ENCODE data around the gene JAZF1. TPM values are rescaled to one million over a fixed set of nuclear protein-coding genes. Genes with fewer than 3 reads are reported as not detected.

JAZF1 gene
- total and polyA plus RNA-seq, 4 donors, result 5.2 to 16.5 (median 10.7) TPM

DNA sequence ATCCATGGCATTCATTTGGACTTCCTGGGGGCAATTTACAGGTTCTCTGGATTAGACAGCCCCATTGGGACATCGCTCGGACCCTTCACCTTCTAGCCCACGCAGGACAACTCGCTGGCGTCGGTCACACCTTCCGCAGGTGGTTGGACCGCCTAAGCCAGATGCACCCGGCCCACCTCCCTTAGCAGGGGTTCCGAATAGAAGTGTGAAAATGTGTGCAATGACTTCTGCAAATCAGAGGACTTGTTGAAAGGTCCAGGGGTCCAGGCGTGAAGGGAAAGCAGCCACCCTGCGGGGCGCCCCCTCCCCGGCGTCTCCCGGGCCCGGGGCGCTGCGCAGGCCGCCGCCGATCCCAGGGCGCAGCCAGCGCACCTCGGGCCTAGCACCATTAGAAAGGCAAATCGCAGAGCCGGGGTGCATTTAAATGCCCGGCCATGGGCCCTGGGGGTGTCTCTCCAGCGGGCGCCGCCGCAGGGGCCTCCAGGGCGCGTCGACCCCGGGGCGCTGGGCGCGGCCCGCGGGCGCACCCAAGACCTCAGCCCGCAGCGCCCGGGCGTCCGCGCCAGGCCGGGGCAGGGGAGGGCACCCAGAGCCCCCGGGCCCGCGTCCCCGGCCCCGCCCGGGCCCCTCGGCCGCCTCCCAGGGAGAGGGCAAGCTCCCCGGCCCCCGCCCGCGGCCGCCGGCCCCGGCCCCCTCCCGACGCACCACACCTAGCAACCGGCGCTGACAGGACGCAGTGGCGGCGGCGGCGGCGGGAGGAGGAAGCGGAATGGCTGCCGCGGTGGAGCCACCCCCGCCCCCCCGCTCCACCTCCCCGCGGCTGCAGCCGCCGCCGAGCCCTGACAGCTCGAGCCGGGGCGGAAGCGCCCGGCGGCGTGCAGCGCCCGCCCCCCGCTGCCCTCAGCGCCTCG is 1.2 kb downstream of the JAZF1 start:
- Histone ChIP-seq H3K9ac (ENCODE audit: insufficient read depth in 1 of 2, low read length in 2 of 2) (peak overlapping the region; percentile 12 to 38), H3K27me3 (ENCODE audit: control insufficient read depth in 3 of 3, insufficient read depth in 3 of 3, low read length in 2 of 3) (no peaks in the 10 kb centered on the region), H3K36me3 (ENCODE audit: control insufficient read depth in 4 of 4, insufficient read depth in 4 of 4, low read length in 4 of 4) (peaks cover 0 to 2% (median 0%) of the 10 kb centered on the region in 4 donors), H3K4me3 (peak overlapping the region; percentile 72), H3K27ac (ENCODE audit: low read depth in 1 of 2, low read length in 1 of 2) (peak overlapping the region; percentile 88 to 91), H3K9me3 (ENCODE audit: control insufficient read depth in 4 of 4, insufficient read depth in 3 of 4, low read length in 3 of 4) (no peaks in the 10 kb centered on the region), H3K4me1 (ENCODE audit: control insufficient read depth in 5 of 5, insufficient read depth in 5 of 5, low read length in 5 of 5) (peaks cover 2 to 11% (median 3%) of the 10 kb centered on the region in 5 donors)
- DNase-seq, result peak; percentile 48 to 61 (median 56)
- 2 to 7% methylated on average over 38 to 96 of the region's 96 CpGs for WGBS, 2 donors
- TF ChIP-seq, protein P1, sequence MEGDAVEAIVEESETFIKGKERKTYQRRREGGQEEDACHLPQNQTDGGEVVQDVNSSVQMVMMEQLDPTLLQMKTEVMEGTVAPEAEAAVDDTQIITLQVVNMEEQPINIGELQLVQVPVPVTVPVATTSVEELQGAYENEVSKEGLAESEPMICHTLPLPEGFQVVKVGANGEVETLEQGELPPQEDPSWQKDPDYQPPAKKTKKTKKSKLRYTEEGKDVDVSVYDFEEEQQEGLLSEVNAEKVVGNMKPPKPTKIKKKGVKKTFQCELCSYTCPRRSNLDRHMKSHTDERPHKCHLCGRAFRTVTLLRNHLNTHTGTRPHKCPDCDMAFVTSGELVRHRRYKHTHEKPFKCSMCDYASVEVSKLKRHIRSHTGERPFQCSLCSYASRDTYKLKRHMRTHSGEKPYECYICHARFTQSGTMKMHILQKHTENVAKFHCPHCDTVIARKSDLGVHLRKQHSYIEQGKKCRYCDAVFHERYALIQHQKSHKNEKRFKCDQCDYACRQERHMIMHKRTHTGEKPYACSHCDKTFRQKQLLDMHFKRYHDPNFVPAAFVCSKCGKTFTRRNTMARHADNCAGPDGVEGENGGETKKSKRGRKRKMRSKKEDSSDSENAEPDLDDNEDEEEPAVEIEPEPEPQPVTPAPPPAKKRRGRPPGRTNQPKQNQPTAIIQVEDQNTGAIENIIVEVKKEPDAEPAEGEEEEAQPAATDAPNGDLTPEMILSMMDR (IDR thresholded peaks at IDR 0.05; ENCODE audit: control extremely low read depth, extremely low read depth), result no peak
- ATAC-seq (ENCODE audit: insufficient read depth, low FRiP score), result peak; percentile 90

- H3K4me1 ChIP-seq (ENCODE audit: control insufficient read depth in 5 of 5, insufficient read depth in 5 of 5, low read length in 5 of 5), result peaks cover 2 to 11% (median 4%) of the 10 kb centered on the region in 5 donors
- WGBS, 2 donors, result 50 to 61% methylated on average over 5 of the region's 5 CpGs
Observed at GRCh38 chr7:28178599-28178998, 2.0 kb downstream of the JAZF1 start.

DNA sequence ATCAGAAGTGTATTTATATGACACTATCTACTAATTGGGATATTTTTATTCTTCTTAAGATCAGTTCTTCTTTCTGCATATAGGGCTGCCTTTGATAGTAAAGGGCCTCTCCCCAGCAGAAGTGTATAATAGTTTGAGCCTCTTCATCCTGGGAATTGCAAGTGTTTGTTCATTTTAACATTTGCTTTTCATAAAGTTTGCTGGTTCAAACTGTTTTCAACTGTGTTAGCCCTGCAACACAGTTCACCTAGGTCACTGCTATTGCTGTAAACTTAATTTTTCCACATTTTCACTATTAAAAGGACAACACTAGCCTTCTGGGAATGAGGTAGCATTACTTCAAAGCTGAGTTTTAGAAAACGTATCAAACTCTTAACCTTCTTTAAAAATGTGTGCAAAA is 2.8 kb downstream of the JAZF1 start:
- Histone ChIP-seq H3K4me3 (no peak overlapping the region), H3K4me1 (ENCODE audit: control insufficient read depth in 5 of 5, insufficient read depth in 5 of 5, low read length in 5 of 5) (peaks cover 2 to 11% (median 5%) of the 10 kb centered on the region in 5 donors), H3K27ac (ENCODE audit: low read depth in 1 of 2, low read length in 1 of 2) (no peak overlapping the region), H3K9me3 (ENCODE audit: control insufficient read depth in 4 of 4, insufficient read depth in 3 of 4, low read length in 3 of 4) (no peaks in the 10 kb centered on the region), H3K27me3 (ENCODE audit: control insufficient read depth in 3 of 3, insufficient read depth in 3 of 3, low read length in 2 of 3) (no peaks in the 10 kb centered on the region), H3K36me3 (ENCODE audit: control insufficient read depth in 4 of 4, insufficient read depth in 4 of 4, low read length in 4 of 4) (peaks cover 0 to 2% (median 0%) of the 10 kb centered on the region in 4 donors), H3K9ac (ENCODE audit: insufficient read depth in 1 of 2, low read length in 2 of 2) (no peak overlapping the region)
- WGBS, 2 donors, result 81 to 89% methylated on average over 1 of the region's 1 CpG
- TF ChIP-seq, protein P1 (IDR thresholded peaks at IDR 0.05; ENCODE audit: control extremely low read depth, extremely low read depth), result no peak
- ATAC-seq (ENCODE audit: insufficient read depth, low FRiP score) (no peak), DNase-seq (no peak)

More at GRCh38 chr7:28178599-28178998, 2.0 kb downstream of the JAZF1 start:
- H3K27ac ChIP-seq (ENCODE audit: low read depth in 1 of 2, low read length in 1 of 2), result peak overlapping the region in 1 of 2 donors; percentile 91
- DNase-seq (no peak), ATAC-seq (ENCODE audit: insufficient read depth, low FRiP score) (no peak)
- no peak overlapping the region for H3K9ac ChIP-seq (ENCODE audit: insufficient read depth in 1 of 2, low read length in 2 of 2)
- peak overlapping the region; percentile 72 for H3K4me3 ChIP-seq
- TF ChIP-seq, protein P1 (IDR thresholded peaks at IDR 0.05; ENCODE audit: control extremely low read depth, extremely low read depth), result no peak
- no peaks in the 10 kb centered on the region for H3K9me3 ChIP-seq (ENCODE audit: control insufficient read depth in 4 of 4, insufficient read depth in 3 of 4, low read length in 3 of 4)
- no peaks in the 10 kb centered on the region for H3K27me3 ChIP-seq (ENCODE audit: control insufficient read depth in 3 of 3, insufficient read depth in 3 of 3, low read length in 2 of 3)
- peaks cover 0 to 2% (median 0%) of the 10 kb centered on the region in 4 donors for H3K36me3 ChIP-seq (ENCODE audit: control insufficient read depth in 4 of 4, insufficient read depth in 4 of 4, low read length in 4 of 4)

Data from lung (tissue), 12 donors.